GM19023 (cell line): ENCODE measurements around the gene CSHL1.

ENCODE experiments used
- ATAC-seq: cut with Tn5 transposase; IDR thresholded peaks from one replicate; pipeline ENCODE4 v1.9.1; 2021; ENCODE audit warnings: mild to moderate bottlenecking, moderate library complexity; ENCODE audit not compliant: unreplicated experiment

Gene CSHL1

DNA sequence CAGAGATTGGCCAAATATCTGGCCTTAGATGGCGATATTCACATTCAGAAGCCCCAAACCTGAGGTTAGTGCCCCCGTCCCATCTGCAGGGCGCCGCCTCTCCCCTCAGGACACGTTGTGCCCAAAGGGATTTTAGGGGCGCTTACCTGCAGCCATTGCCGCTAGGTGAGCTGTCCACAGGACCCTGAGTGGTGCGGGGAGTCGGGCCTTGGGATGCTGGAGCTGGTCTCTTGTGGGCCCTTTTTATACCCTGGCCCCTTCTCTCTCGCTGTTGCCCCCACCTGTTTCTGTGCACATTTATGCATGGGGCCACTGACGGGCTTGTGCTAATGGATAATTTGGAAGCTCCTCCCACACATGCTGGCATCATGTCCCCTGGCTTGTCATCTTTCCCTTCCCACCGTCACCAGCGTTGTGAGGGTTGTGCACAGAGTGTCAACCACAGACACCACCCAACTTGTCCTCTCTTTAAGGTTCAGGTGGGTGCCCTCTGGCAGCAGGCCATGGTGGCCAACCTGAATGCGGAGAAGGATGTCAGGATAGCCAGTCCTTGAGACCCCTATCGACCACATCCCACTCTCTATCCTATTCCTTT is at the start of gene CSHL1:
CSHL1 (minus strand) TSS at position 218 of the 595 bp plus-strand sequence; CDS start at position 156, 62 bp downstream.
- no peak for ATAC-seq

DNA sequence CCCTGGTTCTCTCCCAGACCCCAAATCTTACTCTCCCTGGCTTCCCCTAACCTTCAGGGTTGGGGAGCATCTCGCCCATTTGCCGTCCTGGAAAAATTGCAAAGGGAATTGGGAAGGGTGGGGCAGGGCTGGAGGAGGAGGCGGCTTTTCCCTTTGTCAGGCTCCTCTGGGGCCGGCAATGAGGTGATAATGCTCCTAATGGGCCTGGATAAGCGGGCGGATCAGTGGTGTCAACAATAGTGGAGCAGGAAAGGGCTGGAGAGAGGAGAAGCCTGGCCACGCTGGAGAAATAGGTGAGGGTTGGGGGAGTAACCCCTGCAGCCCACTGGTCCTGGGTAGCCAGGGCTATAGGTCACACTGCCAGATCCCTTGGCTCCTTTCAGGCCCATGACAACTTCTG is 49.4 kb upstream of the CSHL1 start:
- no peak for ATAC-seq

DNA sequence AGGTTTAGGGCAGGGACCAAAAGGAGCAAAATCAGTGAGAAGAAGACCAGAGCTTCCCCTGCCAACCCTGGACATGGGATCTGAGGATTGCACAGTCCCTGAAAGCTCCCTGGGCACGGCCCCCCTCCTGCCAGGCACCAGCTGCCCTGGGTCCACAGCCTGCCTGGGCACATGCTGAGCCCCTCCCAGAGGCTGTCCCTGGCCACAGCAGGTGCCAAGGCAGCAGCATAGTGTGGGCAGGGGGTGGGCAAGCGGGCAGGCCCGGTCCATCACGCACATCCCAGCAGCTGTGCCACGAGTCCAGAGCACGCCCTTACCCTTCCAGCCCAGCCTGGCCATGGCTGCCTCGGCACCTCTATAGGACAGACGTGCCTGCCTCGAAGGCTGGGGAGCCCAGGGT is 48.9 kb upstream of the CSHL1 start:
- ATAC-seq = no peak

DNA sequence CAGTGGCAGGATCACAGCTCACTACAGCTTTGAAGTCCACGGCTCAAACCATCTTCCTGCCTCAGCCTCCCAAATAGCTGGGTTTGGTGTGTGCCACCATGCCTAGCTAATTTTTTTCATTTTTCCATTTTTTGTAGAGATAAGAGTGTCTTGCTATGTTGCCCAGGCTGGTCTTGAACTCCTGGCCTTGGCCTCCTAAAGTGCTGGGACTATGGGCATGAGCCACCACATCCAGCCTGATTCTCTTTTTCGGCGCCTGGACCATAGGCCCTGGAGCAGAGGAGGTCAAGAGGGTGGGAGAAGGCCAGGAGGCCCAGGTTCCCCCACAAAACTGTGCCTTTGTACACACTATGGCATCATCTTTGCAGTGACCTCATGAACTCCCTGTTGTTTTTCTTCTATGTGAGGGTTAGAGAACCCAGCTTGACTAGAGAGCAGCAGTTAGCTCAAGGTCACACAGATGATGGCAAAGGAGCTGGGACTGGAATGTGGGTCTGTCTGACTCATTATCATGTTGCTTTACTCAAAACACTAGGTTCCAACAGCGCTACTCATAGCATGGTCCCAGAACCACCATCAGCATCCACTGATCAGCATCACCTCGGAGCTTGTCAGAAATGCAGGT is 45.4 kb upstream of the CSHL1 start:
- ATAC-seq = no peak

DNA sequence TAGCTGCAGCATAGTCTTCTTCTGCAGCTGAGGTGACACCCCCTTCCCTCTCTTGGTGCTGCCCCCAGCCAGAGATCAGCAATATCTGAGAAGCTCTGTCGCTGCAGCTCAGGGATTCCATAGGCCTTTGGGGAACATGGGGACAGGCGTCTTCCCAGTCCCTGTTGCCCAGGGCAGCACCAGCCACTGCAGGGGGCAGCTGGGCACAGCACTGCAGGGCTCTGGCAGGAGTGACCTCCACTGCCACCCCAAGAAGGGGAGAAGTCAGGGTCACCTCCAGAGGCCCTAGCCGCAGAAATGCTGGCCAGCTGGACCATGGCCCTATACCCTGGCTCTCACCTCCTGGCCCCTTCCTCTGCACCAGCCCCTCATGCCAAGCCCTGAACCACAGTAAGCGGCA is 44.7 kb upstream of the CSHL1 start:
- ATAC-seq = no peak

DNA sequence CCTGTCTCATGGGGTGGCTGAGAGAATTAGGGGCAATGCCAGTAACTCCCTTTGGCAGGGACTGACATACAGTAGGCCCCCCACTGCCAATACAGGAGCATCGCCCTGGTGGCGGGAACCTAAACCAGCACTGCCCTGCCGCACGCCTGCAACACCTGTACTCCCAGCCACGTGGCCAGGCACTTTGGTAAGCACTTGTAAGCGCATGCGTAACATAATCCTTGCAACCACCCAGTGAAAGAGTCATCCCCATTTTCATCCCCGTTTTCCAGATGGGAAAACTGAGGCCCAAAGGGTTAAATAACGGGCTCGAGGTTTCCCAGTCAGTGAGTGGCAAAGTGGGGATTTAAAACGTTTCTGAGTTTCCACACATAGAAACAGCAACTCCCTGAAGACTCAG is 44.2 kb upstream of the CSHL1 start:
- ATAC-seq = no peak

DNA sequence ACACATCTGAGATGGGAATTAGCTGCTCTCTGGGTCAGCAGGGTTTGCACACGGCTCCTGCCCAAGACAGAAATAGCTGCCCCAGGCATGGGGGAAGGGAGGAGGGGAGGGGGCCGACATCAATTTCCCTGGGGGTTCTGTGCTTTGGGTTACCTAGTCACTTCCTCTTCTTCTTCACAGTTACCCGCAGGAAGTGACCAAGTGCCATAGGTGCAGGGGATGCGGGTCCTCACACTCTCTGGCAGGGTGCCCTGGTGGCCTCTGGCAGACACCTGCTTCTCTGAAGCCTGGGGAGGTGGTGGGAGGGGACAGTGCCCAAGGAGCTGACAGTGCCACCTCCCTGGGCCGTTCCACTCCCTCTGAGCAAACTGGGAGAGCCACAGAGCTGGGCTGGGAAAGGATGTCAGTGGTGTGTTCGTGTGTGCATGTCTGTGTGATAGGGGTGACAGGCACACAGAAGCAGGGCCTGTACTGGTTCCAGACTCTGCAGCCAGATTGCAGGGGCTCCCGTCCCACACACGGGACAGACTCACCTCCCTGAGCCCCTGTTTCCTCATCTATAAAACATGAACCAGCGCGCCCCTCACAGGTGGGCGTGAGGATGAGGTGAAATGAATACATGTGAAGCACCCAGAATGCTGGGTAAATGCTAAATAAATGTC is 43.5 kb upstream of the CSHL1 start:
- no peak for ATAC-seq

DNA sequence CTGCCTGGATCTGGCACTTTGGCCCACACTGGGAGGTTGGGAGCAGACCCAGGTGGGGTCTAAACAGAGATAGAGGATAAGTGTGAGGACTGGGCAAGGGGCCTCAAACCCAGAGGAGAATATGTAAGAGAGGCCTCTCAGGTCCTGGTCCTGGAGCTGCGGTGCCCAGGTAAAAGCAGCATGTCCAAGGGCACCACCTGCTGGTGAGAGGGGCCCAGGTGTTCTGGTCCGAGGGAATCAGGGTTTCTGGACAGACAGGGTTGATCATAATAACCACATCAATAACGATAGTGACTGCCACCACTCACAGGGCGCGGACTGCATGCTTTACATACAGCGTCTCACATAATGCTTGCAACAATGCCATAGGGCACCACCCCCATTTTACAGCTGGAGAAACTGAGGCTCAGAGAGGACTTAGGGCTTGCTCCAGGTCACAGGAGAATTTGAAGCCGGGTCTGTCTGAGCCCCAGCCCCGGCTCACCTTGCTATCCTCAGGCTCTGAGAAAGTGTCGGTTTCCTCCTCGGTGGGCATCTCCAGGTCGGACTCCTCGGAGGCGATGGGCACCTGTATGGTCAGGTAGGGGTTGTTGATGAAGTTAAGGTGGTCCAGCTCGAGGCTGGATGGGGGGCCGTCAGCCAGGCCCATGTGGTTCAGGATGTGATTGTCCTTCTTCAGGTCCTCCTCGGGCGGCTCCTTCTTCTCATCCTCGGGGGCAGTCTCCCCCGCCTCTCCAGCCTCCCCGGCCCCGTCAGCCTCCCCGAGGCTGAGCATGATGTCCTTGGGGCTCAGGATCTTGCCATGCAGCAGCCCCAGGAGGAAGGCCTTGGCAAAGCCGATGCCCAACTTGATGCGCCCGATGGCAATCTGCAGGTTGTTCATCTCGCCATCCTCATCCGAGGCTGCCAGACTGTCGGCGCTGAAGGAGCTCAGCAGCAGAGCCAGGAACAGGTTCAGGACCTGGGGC is 40.2 kb upstream of the CSHL1 start:
- no peak for ATAC-seq

DNA sequence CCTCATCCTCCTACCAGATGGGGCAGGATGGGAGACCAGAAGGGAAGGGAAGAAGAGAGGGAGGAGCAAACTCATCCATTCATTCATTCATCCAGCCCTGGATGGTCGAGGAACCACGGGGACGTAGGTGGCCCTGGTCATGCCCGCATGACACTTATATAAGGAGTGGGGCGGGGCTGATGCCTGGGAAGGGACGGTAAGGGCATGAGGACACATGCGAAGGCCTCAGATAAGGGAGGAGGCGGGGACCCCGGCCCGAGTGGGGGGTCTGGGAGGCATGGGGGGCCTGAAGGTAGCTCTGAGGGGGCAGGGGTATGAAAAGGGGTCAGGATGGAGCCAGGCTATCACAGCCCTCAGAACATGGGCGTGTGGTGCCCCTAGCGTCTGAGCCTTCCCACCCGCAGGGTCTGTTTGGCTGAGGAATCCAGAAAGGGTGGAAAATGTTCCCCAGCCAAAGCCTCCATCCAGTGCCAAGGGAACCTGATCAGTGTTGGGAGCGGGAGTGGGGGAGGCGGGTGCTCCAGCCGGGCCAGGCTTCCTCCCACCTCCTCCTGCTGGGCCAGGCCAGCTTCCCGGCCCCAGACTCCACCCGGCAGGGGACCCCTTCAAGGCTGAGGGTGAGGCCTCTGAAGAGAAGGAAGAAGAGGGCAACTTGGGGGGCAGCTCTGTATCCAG is 38.7 kb upstream of the CSHL1 start:
- no peak for ATAC-seq

DNA sequence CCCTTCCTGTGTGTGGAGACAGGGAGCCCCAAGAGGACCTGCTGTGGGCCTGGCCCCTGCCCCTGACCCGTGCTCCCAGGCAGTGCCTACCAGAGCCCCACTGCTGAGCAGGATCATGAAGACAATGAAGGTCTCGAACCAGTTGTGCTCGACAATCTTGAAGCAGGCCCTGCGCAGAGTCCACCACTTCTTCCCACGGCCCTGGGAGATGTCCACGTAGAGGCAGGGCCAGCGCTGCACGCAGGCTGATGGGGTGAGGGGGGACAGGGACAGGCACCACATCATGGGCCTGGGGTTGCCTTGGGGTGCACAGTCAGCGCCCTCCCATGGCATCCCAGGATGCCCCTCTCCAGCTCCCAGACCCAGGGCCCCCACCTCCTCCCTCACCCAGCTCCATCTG is 37.5 kb upstream of the CSHL1 start:
- no peak for ATAC-seq

DNA sequence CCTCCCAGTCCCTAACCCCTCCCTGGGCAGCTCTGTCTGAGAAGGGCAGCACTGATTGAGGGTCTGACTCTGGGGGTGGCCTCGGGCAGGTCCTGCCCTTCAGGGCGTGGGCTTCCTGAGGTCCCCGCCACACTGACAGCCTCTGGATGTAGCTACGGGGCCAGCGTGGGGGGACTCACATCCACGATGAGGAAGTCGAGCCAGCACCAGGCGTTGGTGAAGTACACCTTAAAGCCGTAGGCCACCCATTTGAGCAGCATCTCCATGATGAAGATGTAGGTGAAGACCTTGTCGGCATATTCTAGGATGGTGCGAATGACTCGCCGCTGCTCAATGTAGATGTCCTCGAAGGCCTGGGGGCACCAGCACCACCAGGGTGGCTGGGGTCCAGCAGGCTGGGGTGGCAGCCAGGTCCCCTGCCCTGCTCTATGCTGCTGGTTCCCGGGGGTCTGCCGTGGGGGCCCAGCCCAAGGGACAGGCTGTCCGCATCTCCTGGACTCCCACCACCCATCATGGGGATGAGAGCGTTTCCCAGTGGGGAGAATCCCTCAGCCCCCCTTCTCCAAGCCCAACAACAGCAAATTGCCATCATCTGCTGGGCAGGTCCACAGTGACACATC is 36.8 kb upstream of the CSHL1 start:
- no peak for ATAC-seq

DNA sequence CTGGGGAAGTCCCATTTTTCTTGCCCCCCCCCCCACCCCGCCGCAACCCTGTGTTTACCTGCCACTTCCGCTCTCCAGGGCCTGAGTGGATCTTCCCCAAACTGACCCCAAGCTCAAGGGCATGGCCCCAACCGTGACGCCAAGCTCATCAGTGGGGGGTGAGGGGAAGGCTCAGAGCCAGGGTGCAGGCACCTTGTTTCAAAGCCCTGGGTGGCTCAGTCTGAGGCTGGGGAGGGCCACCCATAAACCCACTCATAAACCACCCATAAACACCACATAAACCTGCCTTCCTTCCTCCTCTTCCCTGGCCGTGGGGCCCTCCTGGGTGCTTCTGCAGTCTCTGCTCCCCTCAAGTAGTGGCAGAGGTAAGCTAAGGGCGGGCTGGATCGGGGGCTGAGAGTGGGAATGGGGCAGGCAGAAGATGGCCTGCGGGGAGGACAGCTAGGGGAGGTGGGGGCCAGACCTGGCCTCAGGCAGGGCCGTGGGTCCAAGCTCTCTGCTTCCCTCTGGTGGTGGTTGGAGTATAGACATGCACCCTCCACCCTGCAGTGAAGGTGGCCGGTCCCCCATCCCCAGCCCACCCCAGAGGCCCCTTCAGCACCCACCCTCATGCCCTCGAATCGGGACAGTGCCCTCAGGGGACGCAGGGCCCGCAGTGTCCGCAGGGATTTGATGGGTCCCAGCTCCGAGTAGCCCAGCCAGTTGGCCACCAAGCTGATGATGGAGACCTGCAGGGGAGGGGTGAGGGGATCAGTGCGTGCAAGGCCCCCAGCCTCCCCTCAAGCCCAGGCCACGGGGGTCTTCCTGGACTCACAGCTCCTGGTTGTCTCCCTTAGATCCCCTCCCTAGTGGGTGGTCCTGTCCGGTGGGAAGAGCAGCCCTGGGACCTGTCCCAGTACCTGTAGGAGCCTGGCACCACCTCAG is 35.6 kb upstream of the CSHL1 start:
- peak; percentile 72 for ATAC-seq

DNA sequence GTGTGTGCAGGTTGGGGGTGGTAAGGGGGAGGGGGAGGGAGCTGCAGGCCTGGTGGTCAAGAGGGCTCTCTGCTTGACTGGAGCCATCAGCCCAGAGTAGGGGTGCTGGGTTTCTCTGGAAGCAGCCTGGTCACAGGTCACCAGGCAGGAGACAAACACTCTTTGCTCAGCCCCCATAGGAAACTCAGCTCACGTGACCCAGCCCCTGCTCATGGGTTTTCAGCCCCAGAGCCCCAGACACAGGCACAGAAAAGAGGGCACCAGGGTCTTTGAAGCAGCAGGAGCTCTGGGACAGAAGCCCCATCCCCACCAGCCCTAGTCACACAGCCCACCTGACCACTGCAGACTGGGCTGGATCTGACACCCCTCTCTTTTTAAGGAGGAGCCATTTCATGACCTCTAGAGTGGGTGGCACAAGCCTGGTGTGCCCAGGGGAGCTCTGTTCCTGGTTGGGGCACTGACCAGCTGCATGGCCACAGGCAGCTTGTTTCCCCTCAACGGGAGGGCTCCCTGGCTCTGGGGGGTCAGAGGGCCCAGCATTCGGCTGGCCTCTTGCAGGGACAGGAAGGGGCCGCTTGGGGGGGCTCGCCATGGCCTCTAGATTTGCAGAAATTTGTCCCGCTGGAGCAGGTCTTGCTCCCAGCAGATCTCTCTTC is 34.9 kb upstream of the CSHL1 start:
- ATAC-seq = no peak

DNA sequence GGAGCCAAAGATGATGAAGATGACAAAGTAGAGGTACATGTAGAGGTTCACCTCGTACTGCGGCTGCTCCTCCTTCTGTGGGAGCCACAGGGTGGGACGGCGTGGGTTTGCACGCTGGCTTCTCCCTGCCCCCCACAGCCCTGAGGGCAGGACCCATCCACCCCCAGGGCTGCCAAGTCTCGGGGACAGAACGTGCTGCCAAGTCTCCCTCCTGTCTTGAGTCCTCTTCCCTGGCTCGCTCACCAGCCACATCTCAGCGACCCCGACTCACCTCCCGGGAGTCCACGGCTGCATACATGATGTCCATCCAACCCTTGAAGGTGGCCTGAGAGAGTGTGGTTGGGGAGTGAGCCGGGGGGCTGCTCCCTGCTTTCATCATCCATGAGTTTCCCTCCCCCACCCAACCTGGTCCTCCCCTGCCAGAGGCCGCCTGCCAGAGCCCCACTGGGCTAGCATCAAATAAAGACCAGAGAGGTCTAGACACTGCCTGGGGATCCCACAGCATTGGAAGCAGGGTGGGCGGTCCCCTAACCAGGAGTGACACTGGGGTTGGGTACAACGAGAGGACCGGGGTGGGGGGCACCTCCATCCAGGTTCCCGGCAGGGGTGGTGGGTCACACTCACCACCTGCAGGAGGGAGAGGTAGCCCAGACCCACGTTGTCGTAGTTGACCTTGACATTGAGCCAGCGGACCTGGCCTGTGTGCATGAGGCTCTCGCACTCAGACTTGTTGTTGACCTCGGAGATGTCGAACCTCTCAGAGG is 33.9 kb upstream of the CSHL1 start:
- no peak for ATAC-seq

DNA sequence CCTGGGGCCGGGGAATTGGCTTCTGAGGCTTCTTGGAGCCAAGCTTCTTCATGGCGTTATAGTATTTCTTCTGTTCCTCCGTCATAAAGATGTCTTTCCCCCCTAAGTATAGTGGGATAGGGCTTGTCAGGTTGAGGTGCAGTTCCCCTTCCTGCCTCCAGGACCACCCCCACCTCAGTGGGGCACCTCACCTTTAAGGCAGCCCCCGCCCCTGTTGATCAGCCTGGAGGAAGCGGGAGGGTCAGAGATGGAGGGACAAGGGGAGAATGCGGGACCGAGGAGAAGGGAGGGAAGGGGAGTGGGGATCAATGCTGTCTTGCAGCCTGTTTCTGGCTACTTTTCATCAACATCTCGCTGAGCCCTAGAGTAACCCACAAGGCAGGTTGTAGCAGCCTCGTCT is 32.7 kb upstream of the CSHL1 start:
- no peak for ATAC-seq

DNA sequence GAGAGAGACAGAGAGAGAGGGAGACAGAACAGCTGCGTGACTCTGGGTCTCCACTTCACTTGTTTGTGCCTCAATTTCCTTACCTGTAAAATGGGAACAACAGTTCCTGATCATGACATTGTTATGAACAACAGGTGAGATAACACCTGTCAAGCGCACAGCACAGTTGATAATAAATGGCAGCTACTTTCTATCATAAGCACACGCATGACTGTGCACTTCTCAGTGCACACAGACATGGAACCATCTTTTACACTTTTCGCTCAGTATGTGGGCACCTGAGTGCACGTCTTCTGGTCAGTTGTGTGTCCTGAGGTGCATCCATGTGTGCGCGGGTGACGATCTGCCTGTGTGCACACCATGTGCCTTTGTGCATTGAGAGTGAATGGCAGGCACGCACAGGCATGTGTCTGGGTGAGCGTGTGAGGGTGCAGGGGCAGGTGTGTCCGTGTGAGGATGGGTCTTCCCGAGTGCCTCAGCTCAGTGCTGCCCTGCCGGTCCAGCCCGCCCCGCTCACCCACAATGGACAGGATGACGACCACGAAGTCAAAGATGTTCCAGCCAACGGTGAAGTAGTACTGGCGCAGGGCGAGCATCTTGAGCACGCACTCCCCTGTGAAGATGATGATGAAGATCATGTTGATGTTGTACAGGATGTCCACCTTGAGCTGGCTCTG is 31.4 kb upstream of the CSHL1 start:
- ATAC-seq = no peak

DNA sequence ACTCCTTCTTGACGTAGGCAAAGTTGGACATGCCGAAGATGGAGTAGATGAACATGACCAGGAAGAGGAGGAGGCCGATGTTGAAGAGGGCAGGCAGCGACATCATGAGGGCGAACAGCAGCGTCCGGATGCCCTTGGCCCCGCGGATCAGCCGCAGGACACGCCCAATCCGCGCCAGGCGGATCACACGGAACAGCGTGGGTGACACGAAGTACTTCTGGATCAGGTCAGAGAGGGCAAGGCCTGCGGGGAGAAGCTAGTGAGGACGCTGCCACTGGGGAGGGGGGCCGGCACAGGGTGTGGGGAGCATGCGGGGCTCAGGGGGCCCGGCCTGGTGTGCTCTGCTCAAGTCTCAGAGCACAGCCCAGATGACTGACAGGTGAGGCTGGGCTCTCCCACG is 30.7 kb upstream of the CSHL1 start:
- no peak for ATAC-seq

DNA sequence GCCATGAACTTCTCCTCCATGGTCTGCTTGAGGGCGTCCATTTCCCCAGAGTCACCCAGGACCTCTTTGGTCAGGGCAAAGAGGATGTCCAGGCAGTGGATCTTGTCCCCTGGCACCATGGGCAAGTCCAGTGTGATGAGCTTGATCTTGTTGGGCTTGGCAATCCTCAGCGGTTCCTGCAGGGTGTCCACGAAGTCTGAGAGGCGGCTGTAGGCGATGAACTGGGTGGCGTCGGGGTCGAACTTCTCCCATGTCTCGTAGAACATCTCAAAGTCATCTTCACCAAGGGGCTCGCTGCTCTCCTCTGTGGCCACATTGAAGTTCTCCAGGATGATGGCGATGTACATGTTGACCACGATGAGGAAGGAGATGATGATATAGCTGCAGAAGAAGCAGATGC is 30.1 kb upstream of the CSHL1 start:
- ATAC-seq = no peak
